ENCODE data around the gene PIK3R6.

The PIK3R6 gene

GRCh38 chr17:8793649-8794048 is 73.8 kb downstream of the PIK3R6 start:
- Histone ChIP-seq H3K79me2 (ENCODE audit: insufficient read depth, low read depth) (no peaks in the 10 kb centered on the region), H3K4me3 (IDR thresholded peaks at IDR 0.05; ENCODE audit: insufficient read depth, low read depth, low read length) (no peak overlapping the region), H3K4me2 (no peak overlapping the region), H3K27ac (no peak overlapping the region), H3K27me3 (ENCODE audit: insufficient read depth, low read depth) (no peaks in the 10 kb centered on the region), H3K36me3 (ENCODE audit: insufficient read depth) (no peaks in the 10 kb centered on the region), H2AFZ (ENCODE audit: low read depth) (no peak overlapping the region), H3K4me1 (ENCODE audit: low read depth, poor library complexity, severe bottlenecking) (no peaks in the 10 kb centered on the region), H4K20me1 (ENCODE audit: insufficient read depth) (no peaks in the 10 kb centered on the region), H3K9ac (no peak overlapping the region)
- no peak for TF ChIP-seq CTCF (conservative IDR thresholded peaks at IDR 0.05; ENCODE audit: low read depth, low read length)

- no peak for TF ChIP-seq CTCF (conservative IDR thresholded peaks at IDR 0.05; ENCODE audit: low read depth, low read length)
- Histone ChIP-seq H4K20me1 (ENCODE audit: insufficient read depth) (no peaks in the 10 kb centered on the region), H3K4me1 (ENCODE audit: low read depth, poor library complexity, severe bottlenecking) (no peaks in the 10 kb centered on the region), H3K36me3 (ENCODE audit: insufficient read depth) (no peaks in the 10 kb centered on the region), H3K4me2 (no peak overlapping the region), H3K79me2 (ENCODE audit: insufficient read depth, low read depth) (no peaks in the 10 kb centered on the region), H3K9ac (no peak overlapping the region), H3K27me3 (ENCODE audit: insufficient read depth, low read depth) (no peaks in the 10 kb centered on the region), H2AFZ (ENCODE audit: low read depth) (no peak overlapping the region), H3K4me3 (IDR thresholded peaks at IDR 0.05; ENCODE audit: insufficient read depth, low read depth, low read length) (no peak overlapping the region), H3K27ac (no peak overlapping the region)
These were observed 74.8 kb downstream of the PIK3R6 start for GRCh38 chr17:8792646-8793045.

- Histone ChIP-seq H2AFZ (ENCODE audit: low read depth) (no peak overlapping the region), H3K9ac (no peak overlapping the region), H3K4me1 (ENCODE audit: low read depth, poor library complexity, severe bottlenecking) (no peaks in the 10 kb centered on the region), H3K36me3 (ENCODE audit: insufficient read depth) (no peaks in the 10 kb centered on the region), H3K27ac (no peak overlapping the region), H3K4me2 (no peak overlapping the region), H4K20me1 (ENCODE audit: insufficient read depth) (no peaks in the 10 kb centered on the region), H3K79me2 (ENCODE audit: insufficient read depth, low read depth) (no peaks in the 10 kb centered on the region), H3K27me3 (ENCODE audit: insufficient read depth, low read depth) (no peaks in the 10 kb centered on the region), H3K4me3 (IDR thresholded peaks at IDR 0.05; ENCODE audit: insufficient read depth, low read depth, low read length) (no peak overlapping the region)
- TF ChIP-seq CTCF (conservative IDR thresholded peaks at IDR 0.05; ENCODE audit: low read depth, low read length) = no peak
These were observed 75.6 kb downstream of the PIK3R6 start for GRCh38 chr17:8791910-8792270.

- H3K4me1 ChIP-seq (ENCODE audit: low read depth, poor library complexity, severe bottlenecking) = no peaks in the 10 kb centered on the region
- no peaks in the 10 kb centered on the region for H3K36me3 ChIP-seq (ENCODE audit: insufficient read depth)
- H3K79me2 ChIP-seq (ENCODE audit: insufficient read depth, low read depth) = no peaks in the 10 kb centered on the region
- no peaks in the 10 kb centered on the region for H3K27me3 ChIP-seq (ENCODE audit: insufficient read depth, low read depth)
- no peak overlapping the region for H3K4me3 ChIP-seq (IDR thresholded peaks at IDR 0.05; ENCODE audit: insufficient read depth, low read depth, low read length)
- H4K20me1 ChIP-seq (ENCODE audit: insufficient read depth) = no peaks in the 10 kb centered on the region
- H3K4me2 ChIP-seq = no peak overlapping the region
- H2AFZ ChIP-seq (ENCODE audit: low read depth) = no peak overlapping the region
- H3K27ac ChIP-seq = no peak overlapping the region
- no peak for TF ChIP-seq CTCF (conservative IDR thresholded peaks at IDR 0.05; ENCODE audit: low read depth, low read length)
- H3K9ac ChIP-seq = no peak overlapping the region
These were observed 76.1 kb downstream of the PIK3R6 start for GRCh38 chr17:8791248-8791909.
